ENCODE measurements around the gene NAP1L4.

Gene NAP1L4

GRCh38 chr11:3014943-3015342, 22.8 kb upstream of the NAP1L4 start:
- no peak for TF ChIP-seq CTCF (IDR thresholded peaks at IDR 0.05; ENCODE audit: insufficient read depth, low read length, poor library complexity, severe bottlenecking)
- H3K36me3 ChIP-seq (ENCODE audit: control insufficient read depth, insufficient read depth, low read length), result peaks cover 48% of the 10 kb centered on the region
- no peaks in the 10 kb centered on the region for H3K27me3 ChIP-seq (replicated peaks; ENCODE audit: control insufficient read depth, insufficient read depth, low read length)
- no peak overlapping the region for H3K4me3 ChIP-seq (replicated peaks; ENCODE audit: low read depth, low read length)
- DNase-seq (ENCODE audit: extremely low read depth, insufficient read length), result no peak

- peaks cover 49% of the 10 kb centered on the region for H3K36me3 ChIP-seq (ENCODE audit: control insufficient read depth, insufficient read depth, low read length)
- no peak for DNase-seq (ENCODE audit: extremely low read depth, insufficient read length)
- no peak for TF ChIP-seq CTCF (IDR thresholded peaks at IDR 0.05; ENCODE audit: insufficient read depth, low read length, poor library complexity, severe bottlenecking)
- no peak overlapping the region for H3K4me3 ChIP-seq (replicated peaks; ENCODE audit: low read depth, low read length)
- no peaks in the 10 kb centered on the region for H3K27me3 ChIP-seq (replicated peaks; ENCODE audit: control insufficient read depth, insufficient read depth, low read length)
Observed at GRCh38 chr11:3014057-3014938, 22.2 kb upstream of the NAP1L4 start.

- Histone ChIP-seq H3K27me3 (replicated peaks; ENCODE audit: control insufficient read depth, insufficient read depth, low read length) (no peaks in the 10 kb centered on the region), H3K36me3 (ENCODE audit: control insufficient read depth, insufficient read depth, low read length) (peaks cover 43% of the 10 kb centered on the region), H3K4me3 (replicated peaks; ENCODE audit: low read depth, low read length) (no peak overlapping the region)
- DNase-seq (ENCODE audit: extremely low read depth, insufficient read length), result no peak
- TF ChIP-seq CTCF (IDR thresholded peaks at IDR 0.05; ENCODE audit: insufficient read depth, low read length, poor library complexity, severe bottlenecking), result no peak
Observed at GRCh38 chr11:3011891-3012885, 20.1 kb upstream of the NAP1L4 start.

- DNase-seq (ENCODE audit: extremely low read depth, insufficient read length), result no peak
- TF ChIP-seq CTCF (IDR thresholded peaks at IDR 0.05; ENCODE audit: insufficient read depth, low read length, poor library complexity, severe bottlenecking), result no peak
- no peaks in the 10 kb centered on the region for H3K27me3 ChIP-seq (replicated peaks; ENCODE audit: control insufficient read depth, insufficient read depth, low read length)
- no peak overlapping the region for H3K4me3 ChIP-seq (replicated peaks; ENCODE audit: low read depth, low read length)
- peaks cover 43% of the 10 kb centered on the region for H3K36me3 ChIP-seq (ENCODE audit: control insufficient read depth, insufficient read depth, low read length)
Observed at GRCh38 chr11:3010521-3011275, 18.6 kb upstream of the NAP1L4 start.

GRCh38 chr11:3010004-3010403, 17.9 kb upstream of the NAP1L4 start:
- TF ChIP-seq CTCF (IDR thresholded peaks at IDR 0.05; ENCODE audit: insufficient read depth, low read length, poor library complexity, severe bottlenecking), result no peak
- no peak for DNase-seq (ENCODE audit: extremely low read depth, insufficient read length)
- Histone ChIP-seq H3K36me3 (ENCODE audit: control insufficient read depth, insufficient read depth, low read length) (peaks cover 37% of the 10 kb centered on the region), H3K27me3 (replicated peaks; ENCODE audit: control insufficient read depth, insufficient read depth, low read length) (no peaks in the 10 kb centered on the region), H3K4me3 (replicated peaks; ENCODE audit: low read depth, low read length) (no peak overlapping the region)
